Neural crest cell (in vitro differentiated cells): ENCODE results near the gene SLC18A2. TPM values are rescaled to one million over a fixed set of nuclear protein-coding genes. Genes with fewer than 3 reads are reported as not detected.

Experiments used
- DNase-seq: peaks from one replicate; pipeline ENCODE4 v3.0.0; 2021; ENCODE audit warnings: low read depth, mixed read lengths, low spot score
- H3K27ac Mint-ChIP-seq: one replicate; pipeline ENCODE4 v1.8.0; 2021; ENCODE audit warnings: mild to moderate bottlenecking, mixed read lengths; ENCODE audit not compliant: unreplicated experiment
- H3K27me3 Mint-ChIP-seq: 2 replicates; pipeline ENCODE4 v1.8.0; 2021; ENCODE audit warnings: low read depth, mild to moderate bottlenecking, mixed read lengths
- H3K36me3 Mint-ChIP-seq: 2 replicates; pipeline ENCODE4 v1.8.0; 2021; ENCODE audit warnings: low read depth, mild to moderate bottlenecking, mixed read lengths
- H3K4me1 Mint-ChIP-seq: 2 replicates; pipeline ENCODE4 v1.8.0; 2021; ENCODE audit warnings: mixed read lengths
- H3K4me3 Mint-ChIP-seq: one replicate; pipeline ENCODE4 v1.8.0; 2021; ENCODE audit warnings: mild to moderate bottlenecking, mixed read lengths
- H3K9me3 Mint-ChIP-seq: 2 replicates; pipeline ENCODE4 v1.8.0; 2021; ENCODE audit warnings: mixed read lengths
- total RNA-seq: library from RNA; stranded (reverse); gene quantifications from 2 replicates; pipeline ENCODE4 v1.2.1, GENCODE V29; 2021
- TF ChIP-seq, protein P1 (sequence below): fragments of 200-600 bp; sonication (generic); conservative IDR thresholded peaks from 2 replicates; pipeline ENCODE4 v1.5.0; 2021; ENCODE audit warnings: antibody characterized with exemption, mild to moderate bottlenecking

The SLC18A2 gene
- total RNA-seq, 1 donor from 2014 or later: 0.05 TPM

GRCh38 chr10:117254774-117255735, 14.1 kb downstream of the SLC18A2 start:
- H3K4me1 Mint-ChIP-seq: peaks cover 42% of the 10 kb centered on the region
- H3K27me3 Mint-ChIP-seq: peaks cover 19% of the 10 kb centered on the region
- TF ChIP-seq, protein P1, sequence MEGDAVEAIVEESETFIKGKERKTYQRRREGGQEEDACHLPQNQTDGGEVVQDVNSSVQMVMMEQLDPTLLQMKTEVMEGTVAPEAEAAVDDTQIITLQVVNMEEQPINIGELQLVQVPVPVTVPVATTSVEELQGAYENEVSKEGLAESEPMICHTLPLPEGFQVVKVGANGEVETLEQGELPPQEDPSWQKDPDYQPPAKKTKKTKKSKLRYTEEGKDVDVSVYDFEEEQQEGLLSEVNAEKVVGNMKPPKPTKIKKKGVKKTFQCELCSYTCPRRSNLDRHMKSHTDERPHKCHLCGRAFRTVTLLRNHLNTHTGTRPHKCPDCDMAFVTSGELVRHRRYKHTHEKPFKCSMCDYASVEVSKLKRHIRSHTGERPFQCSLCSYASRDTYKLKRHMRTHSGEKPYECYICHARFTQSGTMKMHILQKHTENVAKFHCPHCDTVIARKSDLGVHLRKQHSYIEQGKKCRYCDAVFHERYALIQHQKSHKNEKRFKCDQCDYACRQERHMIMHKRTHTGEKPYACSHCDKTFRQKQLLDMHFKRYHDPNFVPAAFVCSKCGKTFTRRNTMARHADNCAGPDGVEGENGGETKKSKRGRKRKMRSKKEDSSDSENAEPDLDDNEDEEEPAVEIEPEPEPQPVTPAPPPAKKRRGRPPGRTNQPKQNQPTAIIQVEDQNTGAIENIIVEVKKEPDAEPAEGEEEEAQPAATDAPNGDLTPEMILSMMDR: no peak
- no peak for DNase-seq
- H3K4me3 Mint-ChIP-seq: no peak overlapping the region
- H3K36me3 Mint-ChIP-seq: no peaks in the 10 kb centered on the region
- H3K27ac Mint-ChIP-seq: no peak overlapping the region
- no peaks in the 10 kb centered on the region for H3K9me3 Mint-ChIP-seq

DNA sequence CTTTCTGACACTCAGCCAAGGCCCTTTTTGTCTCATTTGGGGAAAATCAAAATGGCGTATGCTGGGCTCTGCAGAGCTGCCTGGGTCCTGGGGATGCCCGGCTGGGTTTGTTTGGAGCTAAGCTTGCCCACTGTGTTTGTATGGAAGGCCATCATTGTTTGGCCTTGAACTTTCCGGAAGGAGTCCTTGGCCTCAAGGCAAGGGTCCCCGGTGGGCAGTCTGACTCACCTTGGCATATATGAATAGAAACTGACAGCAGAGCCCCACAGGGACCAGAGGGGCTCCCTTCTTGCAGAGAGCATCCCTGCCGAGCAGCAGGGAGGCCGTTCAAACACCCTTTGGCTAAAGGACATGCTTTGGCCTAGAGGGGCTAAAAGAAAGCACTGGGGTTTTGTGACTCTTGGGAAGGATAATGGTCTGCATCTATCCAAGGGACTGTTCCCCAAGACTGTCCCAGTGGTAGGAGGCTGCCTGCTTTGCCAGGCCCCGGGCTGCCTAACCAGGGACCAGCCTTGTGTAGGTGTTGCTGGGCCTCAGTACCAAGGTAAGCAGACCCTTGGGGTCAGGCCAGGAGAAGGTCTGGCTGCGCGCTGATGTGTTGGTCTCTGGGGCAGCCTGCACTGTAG, 15.0 kb downstream of the SLC18A2 start:
- no peak for DNase-seq
- Mint-ChIP-seq H3K4me1 (peaks cover 46% of the 10 kb centered on the region), H3K27me3 (peaks cover 27% of the 10 kb centered on the region), H3K27ac (no peak overlapping the region), H3K4me3 (no peak overlapping the region), H3K36me3 (no peaks in the 10 kb centered on the region), H3K9me3 (no peaks in the 10 kb centered on the region)
- TF ChIP-seq, protein P1: no peak

GRCh38 chr10:117256910-117257309, 16.0 kb downstream of the SLC18A2 start:
- Mint-ChIP-seq H3K9me3 (no peaks in the 10 kb centered on the region), H3K27ac (no peak overlapping the region), H3K4me3 (no peak overlapping the region), H3K27me3 (peaks cover 28% of the 10 kb centered on the region), H3K4me1 (peaks cover 38% of the 10 kb centered on the region), H3K36me3 (no peaks in the 10 kb centered on the region)
- TF ChIP-seq, protein P1: no peak
- no peak for DNase-seq

DNA sequence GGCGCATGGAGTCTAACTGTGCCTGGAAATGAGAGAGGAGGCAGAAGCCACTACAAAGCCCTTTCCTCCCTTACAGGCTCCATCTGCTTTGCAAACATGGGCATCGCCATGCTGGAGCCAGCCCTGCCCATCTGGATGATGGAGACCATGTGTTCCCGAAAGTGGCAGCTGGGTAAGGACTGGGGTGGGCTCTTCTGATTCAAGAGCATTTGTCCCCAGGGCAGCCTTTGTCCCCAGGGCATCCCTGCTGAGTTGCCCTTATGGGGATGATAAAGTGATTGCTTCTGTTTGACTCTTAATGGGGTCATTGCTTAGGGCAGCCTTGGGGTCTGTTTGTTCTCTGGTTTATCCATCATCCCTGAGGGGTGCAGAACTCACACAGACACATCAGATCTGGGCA, 16.8 kb downstream of the SLC18A2 start:
- H3K36me3 Mint-ChIP-seq: no peaks in the 10 kb centered on the region
- H3K27me3 Mint-ChIP-seq: peaks cover 28% of the 10 kb centered on the region
- TF ChIP-seq, protein P1: no peak
- H3K9me3 Mint-ChIP-seq: no peaks in the 10 kb centered on the region
- no peak overlapping the region for H3K4me3 Mint-ChIP-seq
- no peak for DNase-seq
- H3K27ac Mint-ChIP-seq: no peak overlapping the region
- H3K4me1 Mint-ChIP-seq: peaks cover 38% of the 10 kb centered on the region

DNA sequence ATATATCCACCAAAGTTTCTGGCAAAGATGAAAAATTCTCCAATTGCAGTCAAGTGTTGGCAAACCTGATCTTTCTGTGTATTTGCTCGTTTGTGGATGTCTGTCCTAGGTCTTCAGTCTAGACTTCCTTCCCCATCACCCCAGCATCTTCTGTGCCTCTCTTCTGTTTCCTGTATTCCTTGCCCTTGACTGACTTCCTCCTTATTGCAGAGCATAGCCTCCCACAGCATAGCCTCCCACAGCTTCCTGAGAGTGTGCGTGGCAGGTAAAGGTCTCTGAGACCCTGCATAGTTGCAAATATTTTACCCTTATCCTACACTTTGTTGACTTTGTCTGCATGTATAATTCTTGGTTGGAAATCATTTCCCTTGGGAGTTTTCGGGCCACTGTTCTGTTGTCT, 18.4 kb downstream of the SLC18A2 start:
- Mint-ChIP-seq H3K27me3 (peaks cover 28% of the 10 kb centered on the region), H3K36me3 (no peaks in the 10 kb centered on the region), H3K4me1 (peaks cover 38% of the 10 kb centered on the region), H3K9me3 (no peaks in the 10 kb centered on the region), H3K4me3 (no peak overlapping the region), H3K27ac (no peak overlapping the region)
- TF ChIP-seq, protein P1: no peak
- no peak for DNase-seq
